Subcutaneous adipose tissue (tissue), 4 donors: ENCODE measurements around the gene PLEKHB1. TPM values are rescaled to one million over a fixed set of nuclear protein-coding genes. Genes with fewer than 3 reads are reported as not detected.

Source experiments
- total RNA-seq, 4 donors: library from RNA; depleted of rRNA; stranded (reverse); fragments of >200 nt; gene quantifications; one replicate each; pipeline ENCODE4 v1.1.0, GENCODE V29; 2016
- TF ChIP-seq, protein P1 (sequence below): fragments of 450-650 bp; IDR thresholded peaks from one replicate; pipeline ENCODE4 v1.5.1; 2016; ENCODE audit warnings: low read depth, mild to moderate bottlenecking, control low read depth, antibody characterized with exemption, moderate library complexity

The PLEKHB1 gene, protein sequence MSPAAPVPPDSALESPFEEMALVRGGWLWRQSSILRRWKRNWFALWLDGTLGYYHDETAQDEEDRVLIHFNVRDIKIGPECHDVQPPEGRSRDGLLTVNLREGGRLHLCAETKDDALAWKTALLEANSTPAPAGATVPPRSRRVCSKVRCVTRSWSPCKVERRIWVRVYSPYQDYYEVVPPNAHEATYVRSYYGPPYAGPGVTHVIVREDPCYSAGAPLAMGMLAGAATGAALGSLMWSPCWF
- 1 to 10 TPM in 1 of 4 donors, under 1 TPM in 1, not detected in 2; 0.88 to 1.7 TPM for total RNA-seq

DNA sequence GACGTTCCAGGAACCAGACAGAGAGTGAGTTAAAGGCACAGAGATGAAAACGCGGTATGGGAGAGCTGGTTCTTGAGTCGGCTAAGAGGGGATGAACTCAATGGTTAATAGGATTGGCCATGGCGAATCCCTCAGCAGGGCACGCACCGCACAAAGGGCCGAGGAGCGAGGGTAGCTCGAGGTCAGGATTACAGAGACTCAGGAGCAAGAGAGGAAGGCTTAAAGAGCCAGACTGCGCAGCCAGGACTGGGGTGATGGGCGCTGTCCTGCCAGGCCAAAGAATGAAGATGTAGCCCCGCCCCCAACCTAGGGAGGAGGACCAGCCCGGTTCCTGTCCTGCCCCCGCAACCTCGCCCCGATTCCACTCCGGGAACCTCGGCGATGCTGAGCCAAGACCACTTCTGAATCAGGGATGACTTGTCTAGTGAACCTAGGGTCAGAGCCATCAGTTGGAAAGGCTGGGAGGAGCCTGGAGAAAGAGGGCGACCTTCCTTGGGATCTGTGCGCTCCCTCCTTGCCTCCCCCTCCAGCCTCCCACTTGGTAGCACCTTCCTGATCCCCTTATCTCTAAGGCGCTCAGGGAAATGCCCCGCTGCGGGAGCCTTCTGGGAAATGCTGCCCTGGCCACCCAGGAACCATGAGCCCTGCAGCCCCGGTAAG is at the start of gene PLEKHB1:
Gene PLEKHB1 (plus strand): TSS at position 610 of the 660 bp plus-strand sequence. CDS start 28 bp downstream, at position 638.
- TF ChIP-seq, protein P1, sequence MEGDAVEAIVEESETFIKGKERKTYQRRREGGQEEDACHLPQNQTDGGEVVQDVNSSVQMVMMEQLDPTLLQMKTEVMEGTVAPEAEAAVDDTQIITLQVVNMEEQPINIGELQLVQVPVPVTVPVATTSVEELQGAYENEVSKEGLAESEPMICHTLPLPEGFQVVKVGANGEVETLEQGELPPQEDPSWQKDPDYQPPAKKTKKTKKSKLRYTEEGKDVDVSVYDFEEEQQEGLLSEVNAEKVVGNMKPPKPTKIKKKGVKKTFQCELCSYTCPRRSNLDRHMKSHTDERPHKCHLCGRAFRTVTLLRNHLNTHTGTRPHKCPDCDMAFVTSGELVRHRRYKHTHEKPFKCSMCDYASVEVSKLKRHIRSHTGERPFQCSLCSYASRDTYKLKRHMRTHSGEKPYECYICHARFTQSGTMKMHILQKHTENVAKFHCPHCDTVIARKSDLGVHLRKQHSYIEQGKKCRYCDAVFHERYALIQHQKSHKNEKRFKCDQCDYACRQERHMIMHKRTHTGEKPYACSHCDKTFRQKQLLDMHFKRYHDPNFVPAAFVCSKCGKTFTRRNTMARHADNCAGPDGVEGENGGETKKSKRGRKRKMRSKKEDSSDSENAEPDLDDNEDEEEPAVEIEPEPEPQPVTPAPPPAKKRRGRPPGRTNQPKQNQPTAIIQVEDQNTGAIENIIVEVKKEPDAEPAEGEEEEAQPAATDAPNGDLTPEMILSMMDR, result no peak

DNA sequence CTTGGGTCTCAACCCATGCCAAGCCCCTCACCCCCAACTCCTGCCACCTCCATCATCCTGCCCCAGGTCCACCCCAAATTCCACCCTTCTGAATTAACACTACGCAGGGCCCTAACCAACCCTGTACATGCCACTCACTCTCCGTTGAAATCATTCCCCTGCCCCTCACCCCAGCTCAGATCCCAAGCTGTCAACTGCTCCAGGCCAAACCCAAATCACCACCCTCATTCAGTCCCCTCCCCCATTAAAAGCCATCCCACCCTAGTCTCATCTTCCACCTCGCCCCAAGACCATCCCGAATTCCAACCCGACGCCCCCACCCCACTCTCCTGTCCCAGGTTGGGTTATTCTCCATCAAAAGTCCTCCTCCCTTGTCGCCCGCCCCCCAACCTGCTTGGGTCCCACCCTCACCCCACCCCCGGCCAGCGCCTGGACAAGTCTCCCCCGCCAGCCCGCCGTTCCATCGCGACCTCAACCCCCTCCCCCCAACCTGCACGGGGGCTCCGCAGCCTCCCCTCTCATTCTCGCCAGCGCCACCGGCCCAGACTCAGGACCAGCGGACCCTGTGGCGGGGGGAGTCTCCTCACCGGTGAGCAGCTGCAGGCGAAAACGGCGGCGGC is 48.9 kb upstream of the PLEKHB1 start:
- TF ChIP-seq, protein P1, result no peak

DNA sequence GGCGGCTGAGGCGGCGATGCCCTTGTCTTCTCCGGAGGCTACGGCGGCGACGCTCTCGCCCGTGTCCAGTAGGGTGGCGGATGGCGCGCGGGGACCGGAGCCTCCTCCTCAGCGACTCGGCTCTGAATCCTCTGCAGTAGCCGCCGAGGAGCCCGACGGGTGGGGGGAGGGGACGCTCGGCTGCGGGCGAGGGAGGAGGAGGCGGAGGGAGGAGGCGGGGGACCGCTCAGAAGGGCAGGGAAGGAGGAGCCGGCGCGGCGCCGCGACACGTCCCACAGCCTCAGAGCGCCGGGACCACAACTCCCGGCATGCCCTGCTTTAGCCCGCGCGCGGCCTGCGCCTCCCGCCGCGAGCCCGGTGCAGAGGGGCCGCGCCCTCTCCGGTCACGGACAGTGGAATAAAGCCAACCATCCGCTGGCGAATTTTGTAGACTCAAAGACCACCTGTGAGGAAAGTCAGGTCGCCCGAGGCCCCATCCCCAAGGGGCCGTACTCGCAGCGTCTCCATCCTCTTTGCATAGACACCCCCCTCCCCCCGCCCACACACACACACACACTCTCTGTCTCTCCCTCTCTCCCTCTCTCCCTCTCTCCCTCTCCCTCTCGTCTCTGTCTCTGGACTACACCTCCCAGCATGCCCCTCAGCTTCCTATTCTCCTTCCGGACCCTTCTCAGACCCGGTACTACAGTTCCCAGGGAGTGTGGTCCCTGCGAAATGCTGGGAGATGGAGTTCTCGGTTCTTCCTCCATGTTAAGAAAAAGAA is 48.2 kb upstream of the PLEKHB1 start, which contains the start of gene FAM168A:
Gene FAM168A (minus strand): TSS at position 157 of the 763 bp plus-strand sequence. CDS start 129,638 bp downstream, outside the sequence.
- TF ChIP-seq, protein P1, result no peak

DNA sequence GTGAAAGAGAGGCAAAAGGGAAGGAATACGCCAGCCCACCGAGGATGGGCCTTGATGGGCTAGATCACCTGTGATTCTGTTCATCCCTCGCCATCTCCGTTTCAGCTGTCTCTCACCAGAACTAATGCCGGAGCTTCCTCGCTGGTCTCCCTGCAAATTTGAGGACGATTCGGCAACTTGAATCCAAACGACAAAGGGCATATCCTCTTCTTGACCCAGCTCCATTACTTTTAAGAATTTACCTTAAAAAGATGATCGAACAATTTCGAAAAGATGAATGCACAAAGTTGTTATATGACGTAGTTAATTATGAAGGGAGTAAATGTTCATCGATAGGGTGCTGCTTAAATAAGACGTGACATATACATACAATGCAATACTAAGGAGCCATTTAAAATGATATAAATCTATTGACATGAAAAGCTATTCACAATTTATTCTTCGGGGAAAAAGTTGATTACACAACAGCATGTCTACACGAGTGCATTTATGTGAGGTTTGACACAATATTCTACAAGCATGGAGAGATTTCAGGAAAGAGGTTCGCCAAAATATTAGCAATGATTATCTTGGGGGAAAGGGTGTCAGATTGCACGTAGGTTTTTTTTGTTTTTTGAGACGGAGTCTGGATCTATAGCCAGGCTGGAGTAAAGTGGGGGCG is 47.5 kb upstream of the PLEKHB1 start:
- TF ChIP-seq, protein P1, result no peak

DNA sequence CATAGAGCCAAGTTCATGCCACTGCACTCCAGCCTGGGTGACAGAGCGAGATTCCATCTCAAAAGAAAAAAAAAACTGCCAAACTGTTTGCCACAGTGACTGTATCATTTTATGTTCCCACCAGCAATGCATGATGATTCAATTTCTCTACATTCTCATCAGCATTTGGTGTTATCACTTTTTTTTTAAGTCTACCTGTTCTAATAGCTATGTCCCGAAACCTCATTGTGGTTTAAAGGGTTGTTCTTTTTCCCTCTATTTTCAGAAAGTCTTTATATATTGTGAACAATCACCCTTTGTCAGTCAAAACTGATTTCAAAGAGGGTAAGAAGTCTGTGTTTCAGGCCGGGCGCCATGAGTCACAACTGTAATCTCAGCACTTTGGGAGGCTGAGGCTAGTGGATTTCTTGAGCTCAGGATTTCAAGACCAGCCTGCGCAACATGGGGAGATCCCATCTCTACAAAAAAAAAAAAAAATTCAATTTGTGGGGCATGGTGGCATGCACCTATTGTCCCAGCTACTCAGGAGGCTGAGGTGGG is 33.7 kb upstream of the PLEKHB1 start:
- TF ChIP-seq, protein P1, result no peak

DNA sequence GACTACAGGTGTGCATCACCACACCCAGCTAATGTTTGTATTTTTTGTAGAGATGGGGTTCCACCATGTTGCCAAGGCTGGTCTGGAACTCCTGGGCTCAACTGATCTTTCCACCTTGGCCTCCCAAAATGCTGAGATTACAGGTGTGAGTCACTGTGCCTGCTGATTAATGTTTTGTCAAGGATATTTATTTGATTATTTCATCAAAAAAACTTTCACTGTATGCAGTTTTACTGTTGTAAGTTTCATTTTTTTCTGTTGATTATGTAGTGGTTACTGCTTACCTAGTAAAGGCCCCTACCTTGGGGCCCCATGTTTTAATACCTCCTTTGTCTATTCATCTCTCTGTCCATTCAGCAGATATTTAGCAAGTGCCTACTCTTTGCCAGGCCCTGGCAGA is 31.8 kb upstream of the PLEKHB1 start:
- TF ChIP-seq, protein P1, result no peak
